HG02840 (cell line): ENCODE data around the gene MCIDAS.

ENCODE experiments used
- ATAC-seq: cut with Tn5 transposase; IDR thresholded peaks from one replicate; pipeline ENCODE4 v1.9.1; 2021; ENCODE audit warnings: mild to moderate bottlenecking, moderate library complexity, moderate number of reproducible peaks; ENCODE audit not compliant: unreplicated experiment, low FRiP score

MCIDAS gene

GRCh38 chr5:55226934-55227663 lies at the start of gene MCIDAS:
Gene MCIDAS (minus strand): TSS chr5:55227315. CDS start chr5:55227138, 177 bp downstream.
- ATAC-seq = no peak

DNA sequence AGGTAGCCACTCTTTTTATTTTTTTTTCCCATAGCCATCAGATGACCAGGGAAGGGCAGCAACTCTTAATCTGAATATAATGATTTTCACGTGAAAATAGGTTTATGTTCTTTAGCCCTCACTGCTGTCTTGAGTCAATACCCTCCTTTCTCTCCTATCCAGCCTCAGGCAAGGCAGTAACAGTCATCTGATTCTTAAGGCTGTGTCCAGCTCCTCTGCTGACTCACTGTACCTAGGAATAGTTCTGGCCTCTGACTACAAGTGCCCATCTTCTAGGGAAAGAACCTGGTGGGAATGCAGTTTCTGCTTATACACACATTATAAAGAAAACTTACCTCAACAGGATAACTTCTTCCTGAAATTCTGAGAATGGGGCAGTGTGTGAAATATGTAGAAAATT lies 49.7 kb upstream of the MCIDAS start:
- ATAC-seq = no peak

DNA sequence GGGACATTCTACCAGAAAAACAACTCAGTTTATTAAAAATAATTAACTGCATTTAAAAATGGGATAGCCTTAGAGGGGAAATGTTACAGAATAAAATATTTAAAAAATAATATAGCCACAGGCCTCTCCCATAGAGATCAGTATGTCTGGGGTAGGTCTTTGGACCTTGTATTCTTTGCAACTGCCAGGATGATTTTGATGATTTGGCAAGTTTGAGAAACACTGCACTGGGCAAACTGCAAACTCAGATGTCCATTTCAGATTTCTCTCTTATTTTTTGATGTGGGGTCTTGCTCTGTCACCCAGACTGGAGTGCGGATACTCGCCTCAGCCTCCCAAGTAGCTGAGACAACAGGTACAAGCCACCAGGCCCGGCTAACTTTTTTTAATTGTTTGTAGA lies 31.2 kb upstream of the MCIDAS start:
- ATAC-seq = no peak

GRCh38 chr5:55254802-55255201 lies 27.7 kb upstream of the MCIDAS start:
- no peak for ATAC-seq

DNA sequence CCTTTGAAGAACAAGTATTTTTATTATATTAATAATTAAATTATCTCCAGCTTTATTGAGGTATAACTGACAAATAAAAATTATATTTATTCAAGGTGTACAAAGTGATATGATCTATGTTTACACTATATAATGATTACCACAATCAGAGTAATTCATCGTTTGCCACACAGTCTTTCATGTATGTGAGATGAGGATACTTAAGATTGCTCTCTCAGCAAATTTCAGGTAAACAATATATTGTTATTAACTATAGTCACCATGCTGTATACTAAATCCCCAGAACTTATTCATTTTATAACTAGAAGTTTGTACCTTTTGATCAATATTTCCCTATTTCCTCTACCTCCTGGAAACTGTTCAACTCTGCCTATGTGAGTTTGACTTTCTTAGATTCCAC lies 22.9 kb upstream of the MCIDAS start:
- no peak for ATAC-seq

- ATAC-seq = no peak
These were observed 14.6 kb upstream of the MCIDAS start for GRCh38 chr5:55241746-55242145.

GRCh38 chr5:55236800-55237199 lies 9.7 kb upstream of the MCIDAS start:
- ATAC-seq = no peak

- ATAC-seq = no peak
These were observed 7.1 kb upstream of the MCIDAS start for GRCh38 chr5:55234121-55234700.

DNA sequence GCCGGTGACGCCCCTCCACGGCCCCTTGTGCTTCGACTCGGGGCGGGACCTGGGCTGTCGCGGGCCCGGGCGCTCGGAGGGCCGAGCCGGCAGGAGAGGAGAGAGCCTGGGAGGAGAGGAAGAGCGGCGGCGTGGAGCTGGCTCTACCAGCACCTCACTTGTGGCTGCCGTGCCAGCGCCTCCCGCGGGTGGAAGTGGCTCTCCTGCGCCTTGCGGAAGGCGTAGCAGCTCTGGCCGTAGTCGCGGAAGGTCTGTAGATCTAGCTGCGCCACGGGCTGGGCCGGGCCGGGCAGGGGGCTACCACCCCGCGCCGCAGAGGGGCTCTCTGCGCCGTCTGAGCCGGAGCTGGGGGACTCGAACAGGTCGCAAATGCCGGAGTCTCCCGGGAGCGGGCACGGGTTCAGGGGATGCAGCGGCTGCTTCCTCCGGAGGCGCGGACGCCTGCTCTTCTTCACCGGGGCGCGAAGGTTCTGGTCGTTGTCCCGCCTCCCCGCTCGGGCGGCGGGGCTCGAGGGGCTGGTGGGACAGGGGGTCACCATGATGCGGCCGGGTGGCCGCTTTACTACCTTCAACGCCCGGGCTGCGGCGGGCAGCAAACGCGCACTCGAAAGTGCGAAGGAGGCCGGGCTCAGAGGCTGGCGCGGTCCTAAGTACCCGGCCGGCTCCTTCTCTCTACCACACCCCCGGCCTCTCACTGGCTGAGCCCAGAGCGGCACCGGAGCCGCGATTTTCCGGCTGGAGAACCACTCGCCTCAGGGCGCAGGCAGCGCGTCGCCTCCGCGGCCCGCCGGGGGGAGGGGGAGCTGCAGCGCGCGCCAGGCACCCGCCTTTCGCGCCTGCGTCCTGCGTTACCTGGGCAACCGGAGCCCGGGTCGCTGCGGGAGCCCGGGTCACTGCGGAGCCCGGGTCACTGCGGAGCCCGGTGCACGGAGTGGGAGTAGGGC lies 6.1 kb upstream of the MCIDAS start, which contains the start of gene CCNO:
TSS of gene CCNO (minus strand) at position 624 of the 944 bp plus-strand sequence. CDS start at position 539, 85 bp downstream.
- ATAC-seq = peak; percentile 52

- ATAC-seq = no peak
These were observed 5.3 kb upstream of the MCIDAS start for GRCh38 chr5:55232271-55232984.

- ATAC-seq = no peak
These were observed 4.8 kb upstream of the MCIDAS start for GRCh38 chr5:55231919-55232270.

DNA sequence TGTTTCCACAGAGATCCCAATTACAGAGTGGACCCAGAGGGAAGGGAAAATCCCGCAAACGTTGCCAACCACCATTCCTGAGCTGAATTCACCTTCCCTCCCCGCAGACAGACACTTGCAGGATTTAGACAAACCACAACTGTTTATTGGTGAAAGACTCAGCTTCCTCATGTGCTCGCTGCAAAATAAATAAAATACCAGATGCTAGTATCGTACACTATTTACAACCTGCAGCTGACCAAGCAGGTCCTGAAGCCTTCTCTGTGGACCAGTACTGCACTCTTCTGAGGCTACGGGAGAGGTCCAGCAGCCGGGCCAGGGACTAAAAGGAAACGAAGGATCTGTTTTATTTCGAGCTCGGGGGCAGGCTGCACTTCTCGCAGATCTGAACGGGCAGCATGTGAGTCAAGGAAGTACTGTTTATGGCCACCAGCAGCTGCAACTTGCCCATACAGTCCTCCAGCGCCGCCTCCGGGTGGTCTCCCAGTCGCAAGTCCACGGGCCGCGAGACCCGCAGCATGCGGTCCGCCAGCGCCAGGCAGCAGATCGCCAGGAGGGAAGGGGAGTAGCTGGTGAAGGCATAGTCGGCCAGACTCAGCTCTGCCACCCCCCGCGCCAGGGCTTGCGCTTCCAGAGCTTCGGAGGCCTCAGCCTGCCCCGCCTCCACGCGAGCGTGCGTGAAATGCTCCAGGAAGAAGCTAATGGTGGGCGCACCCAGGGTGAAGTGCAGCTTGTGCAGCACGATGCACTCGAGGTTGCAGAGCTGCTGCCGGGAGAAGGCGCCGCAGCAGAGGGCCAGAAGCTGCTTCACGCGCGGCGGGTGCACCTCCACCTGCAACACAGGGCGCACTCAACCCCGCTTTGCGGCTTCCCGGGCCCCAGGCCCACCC lies 4.2 kb upstream of the MCIDAS start:
- no peak for ATAC-seq

- no peak for ATAC-seq
These were observed 3.0 kb upstream of the MCIDAS start for GRCh38 chr5:55230086-55230629.

GRCh38 chr5:55227664-55228430 lies 732 bp upstream of the MCIDAS start:
- no peak for ATAC-seq

DNA sequence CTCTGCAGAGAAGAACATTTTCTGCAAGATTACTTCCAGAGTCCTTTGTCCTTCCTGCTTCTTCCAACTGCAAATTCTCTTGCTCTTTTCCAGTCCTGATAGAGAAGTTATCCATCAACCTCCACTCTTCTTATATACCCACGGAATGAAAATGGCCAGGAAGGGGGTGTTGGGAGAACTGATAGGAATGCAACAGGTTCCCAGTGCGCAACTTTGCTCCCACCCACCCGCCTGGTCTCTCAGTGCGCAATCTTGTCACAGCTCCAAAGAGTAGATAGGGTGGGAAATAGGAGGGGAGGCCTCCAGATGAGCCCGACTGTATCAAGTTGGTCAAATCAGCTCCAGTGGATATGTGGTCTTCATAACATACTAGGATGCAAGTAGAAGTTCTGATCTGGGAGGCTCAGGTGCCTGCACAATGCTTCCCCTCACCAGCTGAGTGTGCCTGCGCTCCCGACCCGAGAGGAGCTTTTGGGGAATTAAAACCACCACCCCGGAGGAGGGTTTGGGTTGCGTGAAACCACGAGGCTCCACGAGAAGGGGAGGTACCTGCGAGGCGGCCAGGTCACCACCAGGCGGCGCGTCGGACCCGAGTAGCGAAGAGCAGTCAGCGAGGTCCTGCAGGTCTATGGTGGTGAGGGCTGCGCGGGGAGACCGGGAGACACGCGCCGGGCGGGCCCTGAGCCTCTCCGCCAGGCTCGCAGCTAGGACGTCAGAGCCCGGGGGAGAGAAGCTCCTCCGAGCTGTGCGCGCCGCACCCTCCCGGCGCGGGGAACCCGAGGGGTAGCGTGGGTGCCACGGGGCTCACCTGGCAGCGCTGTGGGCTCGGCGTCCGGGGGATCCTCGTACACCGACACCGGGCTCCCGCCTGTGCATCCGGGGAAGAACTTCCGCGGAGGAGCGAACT lies 835 bp downstream of the MCIDAS start:
- no peak for ATAC-seq

DNA sequence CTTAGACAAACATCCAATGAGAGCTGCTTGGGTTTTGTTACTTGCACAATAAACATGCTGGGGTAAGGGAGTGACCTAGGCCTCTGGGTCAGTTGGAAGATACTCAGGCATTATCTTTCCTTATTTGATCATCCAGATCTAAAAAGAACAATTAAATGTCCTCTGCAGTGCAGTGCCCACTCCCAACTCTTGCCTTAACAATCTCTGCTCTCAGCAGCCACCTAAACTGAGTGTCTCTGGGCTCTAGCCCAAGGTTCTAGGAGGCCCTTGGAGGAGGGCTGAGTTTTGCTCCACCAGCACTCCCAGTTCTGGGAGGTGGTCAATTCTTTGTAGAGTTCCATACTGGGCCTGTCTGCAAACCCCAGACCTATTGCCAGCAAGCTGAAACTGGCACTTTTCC lies 1.8 kb downstream of the MCIDAS start:
- no peak for ATAC-seq

DNA sequence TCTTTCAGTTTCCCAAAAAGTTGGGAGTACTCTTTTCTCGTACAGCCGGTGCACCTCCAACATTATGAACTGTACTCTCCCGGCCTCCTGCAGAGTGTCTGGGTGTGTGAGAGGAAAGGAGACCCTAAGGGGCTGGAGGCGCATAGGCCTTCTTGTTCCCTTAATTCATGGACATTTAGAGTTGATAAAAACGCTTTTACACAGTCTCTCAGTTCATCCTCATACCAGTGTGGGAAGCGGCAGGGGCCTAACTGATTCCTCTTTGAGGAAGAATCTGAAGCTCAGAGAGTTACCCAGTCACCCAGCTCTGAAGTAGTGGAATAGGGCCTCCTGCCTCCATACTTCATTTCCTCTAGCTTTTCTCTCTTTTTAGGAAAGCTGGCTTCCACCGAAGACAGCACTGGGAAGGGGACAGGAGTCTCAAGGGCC lies 3.3 kb downstream of the MCIDAS start:
- no peak for ATAC-seq
